ENCODE measurements around the gene BACE2.

DNA sequence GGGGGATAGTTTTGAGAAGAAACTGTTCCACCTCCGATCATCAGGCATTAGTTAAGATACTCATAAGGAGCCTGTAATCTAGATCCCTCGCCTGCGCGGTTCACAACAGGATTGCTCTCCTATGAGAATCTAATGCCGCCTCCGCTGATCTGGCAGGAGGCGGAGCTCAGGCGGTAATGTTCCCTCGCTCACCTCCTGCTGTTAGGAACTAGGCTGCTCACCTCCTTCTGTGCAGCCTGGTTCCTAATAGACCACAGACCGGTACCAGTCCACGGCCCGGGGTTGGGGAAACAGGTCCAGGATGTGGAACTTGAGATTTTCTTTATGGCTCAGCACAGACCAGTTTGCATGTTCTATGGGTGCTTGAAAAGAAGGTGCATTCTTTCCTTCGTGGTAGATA lies 121.5 kb downstream of the BACE2 start:
- TF ChIP-seq, protein P1, sequence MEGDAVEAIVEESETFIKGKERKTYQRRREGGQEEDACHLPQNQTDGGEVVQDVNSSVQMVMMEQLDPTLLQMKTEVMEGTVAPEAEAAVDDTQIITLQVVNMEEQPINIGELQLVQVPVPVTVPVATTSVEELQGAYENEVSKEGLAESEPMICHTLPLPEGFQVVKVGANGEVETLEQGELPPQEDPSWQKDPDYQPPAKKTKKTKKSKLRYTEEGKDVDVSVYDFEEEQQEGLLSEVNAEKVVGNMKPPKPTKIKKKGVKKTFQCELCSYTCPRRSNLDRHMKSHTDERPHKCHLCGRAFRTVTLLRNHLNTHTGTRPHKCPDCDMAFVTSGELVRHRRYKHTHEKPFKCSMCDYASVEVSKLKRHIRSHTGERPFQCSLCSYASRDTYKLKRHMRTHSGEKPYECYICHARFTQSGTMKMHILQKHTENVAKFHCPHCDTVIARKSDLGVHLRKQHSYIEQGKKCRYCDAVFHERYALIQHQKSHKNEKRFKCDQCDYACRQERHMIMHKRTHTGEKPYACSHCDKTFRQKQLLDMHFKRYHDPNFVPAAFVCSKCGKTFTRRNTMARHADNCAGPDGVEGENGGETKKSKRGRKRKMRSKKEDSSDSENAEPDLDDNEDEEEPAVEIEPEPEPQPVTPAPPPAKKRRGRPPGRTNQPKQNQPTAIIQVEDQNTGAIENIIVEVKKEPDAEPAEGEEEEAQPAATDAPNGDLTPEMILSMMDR (conservative IDR thresholded peaks at IDR 0.05): no peak
- TF ChIP-seq EZH2 (IDR thresholded peaks at IDR 0.05; ENCODE audit: low read depth): no peak
